CD4-positive, CD25-positive, alpha-beta regulatory T cell (primary cell): ENCODE data around the gene CRB2. TPM values are rescaled to one million over a fixed set of nuclear protein-coding genes. Genes with fewer than 3 reads are reported as not detected.

Source experiments
- ATAC-seq, 2 donors: fragments of 150-1000 bp; cut with Tn5 transposase; one replicate each; pipeline ENCODE4 v1.10.0; 2021; ENCODE audit warnings: low read depth in 2 of 2, moderate number of reproducible peaks in 2 of 2, moderate library complexity in 1 of 2
- DNase-seq, 3 donors: peaks; one replicate each; pipeline versions ENCODE4 v3.0.0 to v3.0.0-alpha.2; 2012 to 2022; ENCODE audit warnings: mixed read lengths in 1 of 3
- H3K27ac ChIP-seq: one replicate; pipeline ENCODE4 v1.7.0; 2013; ENCODE audit warnings: mild to moderate bottlenecking, low read length; ENCODE audit not compliant: insufficient read depth, poor library complexity, severe bottlenecking
- H3K27me3 ChIP-seq: one replicate; pipeline ENCODE4 v1.7.0; 2013; ENCODE audit warnings: low read length; ENCODE audit not compliant: control insufficient read depth, insufficient read depth
- H3K36me3 ChIP-seq: one replicate; pipeline ENCODE4 v1.7.0; 2013; ENCODE audit warnings: mild to moderate bottlenecking, low read length, moderate library complexity; ENCODE audit not compliant: control insufficient read depth, insufficient read depth
- H3K4me1 ChIP-seq: 2 replicates; pipeline ENCODE4 v1.7.0; 2013; ENCODE audit warnings: mild to moderate bottlenecking, low read length; ENCODE audit not compliant: insufficient read depth, control insufficient read depth, poor library complexity, severe bottlenecking
- H3K4me3 ChIP-seq: one replicate; pipeline ENCODE4 v1.7.0; 2013; ENCODE audit warnings: low read depth, mild to moderate bottlenecking, low read length, moderate library complexity
- H3K9me3 ChIP-seq, 2 experiments: 1 replicate in 1 of 2; 2 replicates in 1 of 2; pipeline ENCODE4 v1.7.0; 2013; ENCODE audit warnings: low read length in 2 of 2, mild to moderate bottlenecking in 1 of 2, moderate library complexity in 1 of 2; ENCODE audit not compliant: control insufficient read depth in 2 of 2
- H3K27ac Mint-ChIP-seq, 3 donors: one replicate each; pipeline ENCODE4 v1.8.0; 2020 to 2022; ENCODE audit warnings: mild to moderate bottlenecking in 3 of 3, mixed read lengths in 3 of 3, moderate library complexity in 2 of 3
- H3K27me3 Mint-ChIP-seq: one replicate; pipeline ENCODE4 v1.8.0; 2022; ENCODE audit warnings: mild to moderate bottlenecking, mixed read lengths
- H3K36me3 Mint-ChIP-seq: one replicate; pipeline ENCODE4 v1.8.0; 2020; ENCODE audit warnings: mixed read lengths
- H3K4me1 Mint-ChIP-seq, 4 donors: one replicate each; pipeline ENCODE4 v1.8.0; 2020 to 2022; ENCODE audit warnings: mixed read lengths in 4 of 4, mild to moderate bottlenecking in 1 of 4
- H3K4me3 Mint-ChIP-seq, 4 donors: one replicate each; pipeline ENCODE4 v1.8.0; 2020 to 2022; ENCODE audit warnings: mild to moderate bottlenecking in 4 of 4, mixed read lengths in 4 of 4, moderate library complexity in 3 of 4
- H3K9me3 Mint-ChIP-seq, 7 donors: one replicate each; pipeline ENCODE4 v1.8.0; 2020 to 2022; ENCODE audit warnings: mixed read lengths in 7 of 7, mild to moderate bottlenecking in 3 of 7, moderate library complexity in 2 of 7
- polyA plus RNA-seq, 4 donors: library from polyadenylated mRNA; unstranded; fragments of 300-500 nt; fragmentation: Illumina TruSeq; gene quantifications; one replicate each; pipeline ENCODE4 v1.2.3, GENCODE V29; 2021
- total RNA-seq: library from RNA; stranded (reverse); gene quantifications from one replicate; pipeline ENCODE4 v1.2.3, GENCODE V29; 2022

CRB2 gene
- total and polyA plus RNA-seq, 5 donors from 2014 or later, result 0.03 TPM; not detected in 4

DNA sequence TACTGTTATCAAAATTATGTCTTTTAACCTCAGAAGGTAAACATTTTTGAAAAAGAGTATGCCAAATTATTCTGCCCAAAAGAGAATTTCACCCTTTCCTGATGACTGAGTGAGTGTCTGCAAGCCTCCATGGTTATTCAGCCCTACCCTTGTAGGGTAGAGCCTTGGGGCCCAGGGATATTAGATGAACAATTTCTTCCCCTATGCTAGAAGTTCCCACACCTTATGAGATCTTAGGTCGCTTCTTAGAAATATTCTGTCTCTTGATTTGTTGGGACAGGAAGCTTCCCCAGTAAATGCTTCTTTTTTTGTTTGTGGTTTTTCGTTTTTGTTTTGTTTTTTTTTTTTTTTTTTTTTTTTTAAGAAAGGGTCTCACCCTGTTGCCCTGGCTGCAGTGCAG, 3.1 kb downstream of the CRB2 start:
- Histone ChIP-seq H3K36me3 (no peaks in the 10 kb centered on the region), H3K27ac (no peak overlapping the region), H3K9me3 (no peaks in the 10 kb centered on the region), H3K4me1 (peaks cover 1% of the 10 kb centered on the region), H3K4me3 (no peak overlapping the region), H3K27me3 (no peaks in the 10 kb centered on the region)
- Mint-ChIP-seq H3K27ac (peak overlapping the region in 2 of 3 donors; percentile 69 to 83), H3K9me3 (no peaks in the 10 kb centered on the region), H3K4me1 (peaks cover 0 to 25% (median 3%) of the 10 kb centered on the region in 4 donors), H3K36me3 (no peaks in the 10 kb centered on the region), H3K27me3 (peaks cover 3% of the 10 kb centered on the region), H3K4me3 (peak overlapping the region in 2 of 4 donors; percentile 16 to 28)
- DNase-seq (peak in 1 of 3 donors; percentile 32), ATAC-seq (no peak)

DNA sequence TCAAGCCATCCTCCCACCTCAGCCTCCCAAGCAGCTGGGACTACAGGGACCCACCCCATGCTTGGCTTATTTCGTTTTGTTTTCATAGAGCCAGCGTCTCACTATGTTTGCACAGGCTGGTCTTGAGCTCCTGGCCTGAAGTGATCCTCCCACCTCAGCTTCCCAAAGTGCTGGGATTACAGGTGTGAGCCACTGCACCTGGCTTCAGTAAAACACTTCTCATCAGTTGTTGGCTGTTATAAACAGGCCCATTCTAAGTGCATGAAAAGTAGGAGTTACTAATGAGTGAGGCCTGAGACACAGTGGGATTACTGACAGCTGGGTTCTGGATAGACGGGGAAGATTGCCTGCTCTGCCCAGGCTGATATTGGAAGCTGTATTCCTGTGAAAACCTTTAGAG, 3.5 kb downstream of the CRB2 start:
- DNase-seq, result peak in 1 of 3 donors; percentile 15
- Histone ChIP-seq H3K9me3 (no peaks in the 10 kb centered on the region), H3K27me3 (no peaks in the 10 kb centered on the region), H3K4me3 (no peak overlapping the region), H3K4me1 (no peaks in the 10 kb centered on the region), H3K36me3 (no peaks in the 10 kb centered on the region), H3K27ac (no peak overlapping the region)
- Mint-ChIP-seq H3K4me3 (no peak overlapping the region), H3K4me1 (peaks cover 0 to 24% (median 3%) of the 10 kb centered on the region in 4 donors), H3K36me3 (no peaks in the 10 kb centered on the region), H3K9me3 (no peaks in the 10 kb centered on the region), H3K27me3 (no peaks in the 10 kb centered on the region), H3K27ac (peak overlapping the region; percentile 5 to 83 (median 24))
- ATAC-seq, result no peak

DNA sequence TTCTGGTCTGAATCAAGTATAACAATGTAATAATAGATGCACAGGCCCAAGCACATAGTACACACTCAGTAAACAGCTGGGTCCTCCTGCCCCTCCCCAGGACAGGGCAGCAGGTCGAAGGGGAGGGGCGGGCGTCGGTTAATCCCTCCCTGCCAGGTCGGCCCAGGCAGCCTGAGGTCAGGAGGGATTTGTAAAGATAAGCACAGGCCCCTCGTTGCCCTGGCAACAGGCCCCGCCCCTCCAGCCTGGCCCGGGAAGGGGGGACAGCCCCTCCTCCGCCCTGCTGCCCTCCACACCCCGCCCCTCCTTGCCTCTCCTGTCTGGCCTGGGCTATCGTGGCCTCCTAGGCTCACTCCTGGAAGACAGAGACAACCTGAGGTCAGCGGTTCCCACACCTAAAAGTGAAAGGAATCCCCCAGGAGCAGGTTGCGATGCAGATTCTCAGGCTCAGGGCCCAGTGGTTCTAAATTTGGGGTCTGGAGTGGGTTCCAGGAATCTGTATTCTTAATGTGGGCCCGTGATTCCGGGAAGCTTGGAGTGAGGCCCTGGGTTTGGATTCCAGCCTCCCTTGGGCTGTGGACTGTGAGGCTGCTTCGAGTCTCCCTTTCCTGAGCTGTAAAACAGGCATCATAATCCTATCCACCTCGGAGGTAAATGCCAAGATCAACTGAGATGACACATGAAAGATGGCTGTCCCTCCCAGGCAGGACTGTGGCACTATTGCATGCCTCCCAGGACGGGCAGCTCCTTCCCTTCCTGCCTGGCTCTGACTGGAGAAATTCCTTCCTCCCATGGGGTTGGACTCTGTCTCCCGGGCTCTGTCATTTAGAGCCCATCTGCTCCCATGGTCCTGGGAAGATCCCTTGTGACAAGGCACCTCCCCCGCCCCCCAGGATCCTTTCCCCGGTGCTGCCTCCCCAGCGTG, 4.4 kb downstream of the CRB2 start:
- Mint-ChIP-seq H3K27me3 (peaks cover 4% of the 10 kb centered on the region), H3K4me1 (peaks cover 0 to 22% (median 3%) of the 10 kb centered on the region in 4 donors), H3K36me3 (no peaks in the 10 kb centered on the region), H3K9me3 (no peaks in the 10 kb centered on the region), H3K4me3 (no peak overlapping the region), H3K27ac (peak overlapping the region in 1 of 3 donors; percentile 32)
- no peak overlapping the region for H3K27ac ChIP-seq
- ATAC-seq (no peak), DNase-seq (peak in 1 of 3 donors; percentile 25)
- no peaks in the 10 kb centered on the region for H3K9me3 ChIP-seq
- H3K4me3 ChIP-seq, result no peak overlapping the region
- H3K36me3 ChIP-seq, result no peaks in the 10 kb centered on the region
- H3K4me1 ChIP-seq, result no peaks in the 10 kb centered on the region
- no peaks in the 10 kb centered on the region for H3K27me3 ChIP-seq

DNA sequence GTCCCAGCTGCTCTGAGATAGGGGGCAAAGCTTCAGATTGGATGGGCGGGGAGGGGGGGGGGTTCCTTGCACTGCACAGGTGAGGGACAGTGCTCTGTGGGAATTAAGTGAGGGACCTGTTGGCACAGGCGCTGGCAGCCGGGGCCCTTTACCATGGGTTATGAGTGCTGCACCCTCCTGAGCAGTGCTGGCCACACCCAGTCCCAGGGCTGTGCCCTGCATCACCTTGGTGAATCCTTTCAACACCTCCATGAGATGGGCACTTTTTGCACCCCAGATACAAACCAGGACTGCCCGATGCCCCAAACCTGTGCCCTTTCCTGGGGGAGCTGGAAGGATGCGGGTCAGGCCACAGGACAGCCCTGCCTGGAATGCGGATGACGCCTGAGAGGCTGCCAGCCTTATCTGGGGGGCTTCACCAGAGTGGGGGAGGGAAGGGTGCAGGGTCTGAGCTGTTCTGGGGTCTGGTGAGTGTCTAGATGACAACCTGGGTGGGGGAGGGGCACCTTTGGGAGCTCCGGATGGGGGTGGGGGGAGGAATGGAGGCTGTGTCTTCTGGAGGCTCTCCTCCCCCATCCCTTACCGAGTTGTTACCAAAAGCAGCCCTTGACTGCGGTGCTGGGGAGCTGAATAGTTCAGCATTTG, 5.2 kb downstream of the CRB2 start:
- Histone ChIP-seq H3K27ac (no peak overlapping the region), H3K4me3 (no peak overlapping the region), H3K4me1 (no peaks in the 10 kb centered on the region), H3K27me3 (no peaks in the 10 kb centered on the region), H3K9me3 (no peaks in the 10 kb centered on the region), H3K36me3 (no peaks in the 10 kb centered on the region)
- no peaks in the 10 kb centered on the region for H3K36me3 Mint-ChIP-seq
- peaks cover 0 to 22% (median 3%) of the 10 kb centered on the region in 4 donors for H3K4me1 Mint-ChIP-seq
- DNase-seq (no peak), ATAC-seq (no peak)
- H3K27me3 Mint-ChIP-seq, result peaks cover 7% of the 10 kb centered on the region
- no peak overlapping the region for H3K4me3 Mint-ChIP-seq
- H3K27ac Mint-ChIP-seq, result no peak overlapping the region
- H3K9me3 Mint-ChIP-seq, result no peaks in the 10 kb centered on the region

DNA sequence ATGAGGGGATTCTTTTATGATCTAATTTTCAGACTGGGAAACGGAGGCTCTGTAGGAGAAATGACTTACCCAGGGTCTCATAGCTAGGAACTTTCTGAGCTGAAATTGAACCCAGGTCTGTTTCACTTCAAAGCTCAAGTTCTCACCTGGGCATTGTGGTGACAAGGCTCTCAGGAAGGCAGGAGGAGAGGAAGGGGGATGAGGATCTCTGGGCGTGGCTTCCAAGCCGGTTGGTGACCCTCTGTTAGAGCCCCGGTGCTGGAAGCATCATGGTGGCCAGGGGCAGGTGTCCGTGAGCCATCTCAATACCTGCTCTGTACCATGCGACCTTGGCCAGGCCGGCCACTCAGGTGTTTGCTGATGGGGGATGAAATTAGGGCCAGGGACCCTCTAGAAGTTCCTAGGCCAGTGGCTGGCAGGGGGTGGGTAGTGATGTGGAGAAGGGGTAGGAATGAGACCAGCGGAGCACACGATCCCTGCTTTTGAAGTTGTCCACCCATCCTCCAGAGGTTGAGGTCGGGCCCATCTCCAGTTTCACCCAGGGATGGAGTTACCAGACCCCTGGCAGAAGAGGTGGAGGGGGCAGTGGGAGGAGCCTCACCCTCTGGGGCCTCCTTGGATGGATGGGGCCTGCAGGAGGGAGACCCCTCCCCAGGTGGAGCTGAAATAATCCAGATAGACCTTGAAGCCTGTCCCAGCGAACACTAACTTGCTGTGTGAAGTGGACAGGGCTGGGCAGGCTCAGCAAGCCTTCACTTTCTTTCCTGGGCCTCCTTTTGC, 5.9 kb downstream of the CRB2 start:
- Mint-ChIP-seq H3K27ac (no peak overlapping the region), H3K4me3 (no peak overlapping the region), H3K36me3 (no peaks in the 10 kb centered on the region), H3K9me3 (no peaks in the 10 kb centered on the region), H3K27me3 (peaks cover 7% of the 10 kb centered on the region), H3K4me1 (peaks cover 0 to 22% (median 3%) of the 10 kb centered on the region in 4 donors)
- H3K27me3 ChIP-seq, result no peaks in the 10 kb centered on the region
- no peaks in the 10 kb centered on the region for H3K9me3 ChIP-seq
- DNase-seq, result no peak
- no peak for ATAC-seq
- no peaks in the 10 kb centered on the region for H3K4me1 ChIP-seq
- H3K4me3 ChIP-seq, result no peak overlapping the region
- no peaks in the 10 kb centered on the region for H3K36me3 ChIP-seq
- H3K27ac ChIP-seq, result no peak overlapping the region

DNA sequence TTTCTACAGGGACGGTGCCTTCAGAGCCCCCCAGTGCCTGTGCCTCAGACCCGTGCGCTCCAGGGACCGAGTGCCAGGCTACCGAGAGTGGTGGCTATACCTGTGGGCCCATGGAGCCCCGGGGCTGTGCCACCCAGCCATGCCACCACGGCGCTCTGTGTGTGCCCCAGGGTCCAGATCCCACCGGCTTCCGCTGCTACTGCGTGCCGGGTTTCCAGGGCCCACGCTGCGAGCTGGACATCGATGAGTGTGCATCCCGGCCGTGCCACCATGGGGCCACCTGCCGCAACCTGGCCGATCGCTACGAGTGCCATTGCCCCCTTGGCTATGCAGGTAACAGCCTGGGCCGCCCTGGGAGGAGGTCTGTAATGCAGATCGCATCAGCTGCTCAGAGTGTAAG, 6.9 kb downstream of the CRB2 start:
- ATAC-seq, result peak in 1 of 2 donors; percentile 6
- H3K9me3 ChIP-seq, result no peaks in the 10 kb centered on the region
- H3K4me3 ChIP-seq, result no peak overlapping the region
- Mint-ChIP-seq H3K9me3 (no peaks in the 10 kb centered on the region), H3K4me3 (no peak overlapping the region), H3K36me3 (no peaks in the 10 kb centered on the region), H3K4me1 (peaks cover 0 to 22% (median 3%) of the 10 kb centered on the region in 4 donors), H3K27ac (no peak overlapping the region), H3K27me3 (peaks cover 7% of the 10 kb centered on the region)
- DNase-seq, result no peak
- H3K27me3 ChIP-seq, result no peaks in the 10 kb centered on the region
- H3K27ac ChIP-seq, result no peak overlapping the region
- H3K4me1 ChIP-seq, result no peaks in the 10 kb centered on the region
- no peaks in the 10 kb centered on the region for H3K36me3 ChIP-seq

DNA sequence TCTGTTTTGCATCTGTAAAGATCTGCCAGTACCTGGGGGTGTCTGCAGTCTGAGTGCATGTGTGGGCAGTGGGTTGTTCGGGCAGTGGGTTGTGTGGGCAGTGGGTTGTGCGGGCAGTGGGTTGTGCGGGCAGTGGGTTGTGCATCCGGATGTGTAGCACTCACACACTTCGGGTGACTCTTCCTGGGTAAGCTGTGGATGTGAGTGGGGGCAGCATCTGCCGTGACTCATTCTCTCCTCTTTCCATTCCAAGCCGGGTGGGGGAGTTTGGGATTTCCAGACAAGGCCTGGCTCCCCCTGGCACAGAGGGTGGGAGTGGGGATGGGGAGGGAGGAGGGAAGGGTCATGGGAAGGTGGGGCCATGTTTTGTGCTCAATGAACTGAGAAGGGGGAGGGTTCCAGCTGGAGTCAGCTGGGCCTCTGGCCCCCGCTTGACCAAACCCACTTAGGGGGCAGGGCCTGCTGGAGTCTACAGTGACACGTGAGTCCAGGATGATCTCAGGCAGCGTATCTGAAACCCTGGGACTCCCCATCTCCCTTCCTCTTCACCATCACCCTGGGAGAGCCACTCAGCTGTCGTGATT, 8.3 kb downstream of the CRB2 start:
- no peaks in the 10 kb centered on the region for H3K4me1 ChIP-seq
- DNase-seq, result no peak
- Mint-ChIP-seq H3K4me1 (peaks cover 0 to 14% (median 3%) of the 10 kb centered on the region in 4 donors), H3K36me3 (no peaks in the 10 kb centered on the region), H3K27me3 (peaks cover 7% of the 10 kb centered on the region), H3K9me3 (no peaks in the 10 kb centered on the region), H3K27ac (no peak overlapping the region), H3K4me3 (no peak overlapping the region)
- ATAC-seq, result no peak
- no peaks in the 10 kb centered on the region for H3K36me3 ChIP-seq
- no peak overlapping the region for H3K27ac ChIP-seq
- no peak overlapping the region for H3K4me3 ChIP-seq
- no peaks in the 10 kb centered on the region for H3K27me3 ChIP-seq
- no peaks in the 10 kb centered on the region for H3K9me3 ChIP-seq
